Head of caudate nucleus (tissue), 42 donors: ENCODE results near the gene AK5.
"Not testable (repeated sequence)": the region's sequence is repeated elsewhere in the genome, so short reads cannot be mapped to it uniquely, and the experiment has no call there.

Experiments
- DNase-seq, 42 donors: peaks; one replicate each; pipeline versions ENCODE4 v3.0.0 to v3.0.0-alpha.2; 2020 to 2021; ENCODE audit warnings: mixed read lengths in 7 of 42
- intact Hi-C: fragments of 100-400 bp; cut with DNase I; formaldehyde crosslinking; loops from one replicate; pipeline ENCODE4 v1.15.0; 2022

The AK5 gene

DNA sequence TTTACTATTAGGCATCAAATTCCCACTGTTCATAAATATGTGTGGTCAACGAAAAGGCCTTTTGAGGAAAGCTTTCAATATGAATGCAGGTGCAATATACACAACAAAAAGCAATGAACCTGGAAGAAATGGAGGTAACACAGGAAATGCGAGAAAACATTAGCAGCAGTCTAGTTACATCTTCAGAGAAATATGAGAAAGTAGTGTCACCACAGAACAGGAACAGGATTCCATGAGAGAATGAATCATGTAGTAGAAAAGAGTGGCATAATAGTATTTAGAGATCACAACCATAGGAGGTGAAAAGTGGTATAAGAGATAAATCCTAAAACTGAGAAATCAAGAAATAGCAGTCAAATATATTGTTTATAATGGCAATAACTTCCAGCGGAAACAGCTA, 103.7 kb downstream of the AK5 start:
- DNase-seq, result no peak
- intact Hi-C loops, result no loop called here

- no peak for DNase-seq
- intact Hi-C loops, result no loop called here
Measured at GRCh38 chr1:77386276-77386675, 104.5 kb downstream of the AK5 start.

DNA sequence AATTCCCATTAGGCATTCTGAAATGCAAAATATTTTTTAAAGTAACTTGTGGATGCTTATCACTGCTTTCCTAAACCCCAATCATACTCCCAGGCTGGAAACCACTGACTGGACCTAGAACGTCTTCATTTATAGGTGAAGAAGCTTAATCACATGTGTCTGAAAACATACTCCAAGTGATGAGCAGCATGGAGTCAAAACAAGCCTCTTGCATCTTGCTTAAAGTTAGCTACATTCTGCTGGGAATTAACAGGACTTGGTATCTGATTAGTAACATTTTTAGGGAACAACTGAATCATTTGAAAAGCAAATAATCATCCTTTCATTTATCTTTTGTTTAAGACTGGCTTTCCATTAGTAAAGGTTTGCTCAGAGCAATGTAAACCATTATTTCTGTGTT, 105.7 kb downstream of the AK5 start:
- intact Hi-C loops, result no loop called here
- no peak for DNase-seq

- no peak for DNase-seq
- intact Hi-C loops, result no loop called here
Measured at GRCh38 chr1:77388661-77389060, 106.8 kb downstream of the AK5 start.

GRCh38 chr1:77392486-77392885, 110.7 kb downstream of the AK5 start:
- no peak for DNase-seq

DNA sequence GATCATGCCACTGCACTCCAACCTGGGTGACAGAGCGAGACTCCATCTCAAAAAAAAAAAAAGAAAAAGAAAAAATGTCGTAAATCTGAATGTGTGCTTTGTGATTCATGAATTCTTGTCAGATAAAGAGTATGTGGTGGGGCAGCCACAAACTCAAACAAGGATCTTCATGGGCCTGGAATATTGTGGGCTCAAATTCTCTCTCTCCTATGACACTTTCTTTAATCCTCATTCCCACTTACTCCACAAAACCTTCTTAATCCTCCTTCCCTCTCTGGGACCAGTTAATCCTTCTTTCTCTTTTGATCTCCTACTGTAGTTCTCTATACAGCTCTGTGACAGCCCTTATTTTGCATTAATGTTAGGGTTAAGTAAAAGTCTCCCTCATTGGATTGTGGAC, 112.3 kb downstream of the AK5 start:
- intact Hi-C loops, result no loop called here

More at GRCh38 chr1:77392486-77392885, 110.7 kb downstream of the AK5 start:
- intact Hi-C loops, result no loop called here

GRCh38 chr1:77395051-77395450, 113.2 kb downstream of the AK5 start:
- DNase-seq, result no peak
- intact Hi-C loops, result loop anchor here (5.0 kb wide), 1 partner anchor 117 kb away; no protein-coding TSS in a partner anchor

More for the DNA sequence above, 112.3 kb downstream of the AK5 start:
- DNase-seq, result no peak

DNA sequence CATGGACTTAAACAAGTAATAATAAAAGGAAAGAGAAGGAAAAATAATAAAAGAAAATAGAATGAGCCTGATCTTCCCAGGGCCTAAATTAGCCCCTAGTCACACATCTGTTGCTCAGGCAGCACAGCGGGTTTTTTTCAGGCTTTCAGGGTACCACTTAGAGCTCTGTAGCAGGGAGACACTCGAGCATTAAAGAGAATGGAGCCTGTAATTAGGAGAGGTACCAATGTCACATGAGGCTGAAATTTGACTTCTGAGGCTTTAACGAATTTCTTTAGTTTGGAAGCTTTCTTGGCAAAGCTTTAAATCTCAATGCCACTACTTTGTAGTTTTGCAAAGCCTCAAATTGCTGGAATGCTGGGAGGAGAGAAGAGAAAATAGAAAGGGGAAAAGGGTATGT, 116.3 kb downstream of the AK5 start:
- intact Hi-C loops, result loop anchor here (5.0 kb wide), 1 partner anchor 114 kb away; no protein-coding TSS in a partner anchor
- no peak for DNase-seq

DNA sequence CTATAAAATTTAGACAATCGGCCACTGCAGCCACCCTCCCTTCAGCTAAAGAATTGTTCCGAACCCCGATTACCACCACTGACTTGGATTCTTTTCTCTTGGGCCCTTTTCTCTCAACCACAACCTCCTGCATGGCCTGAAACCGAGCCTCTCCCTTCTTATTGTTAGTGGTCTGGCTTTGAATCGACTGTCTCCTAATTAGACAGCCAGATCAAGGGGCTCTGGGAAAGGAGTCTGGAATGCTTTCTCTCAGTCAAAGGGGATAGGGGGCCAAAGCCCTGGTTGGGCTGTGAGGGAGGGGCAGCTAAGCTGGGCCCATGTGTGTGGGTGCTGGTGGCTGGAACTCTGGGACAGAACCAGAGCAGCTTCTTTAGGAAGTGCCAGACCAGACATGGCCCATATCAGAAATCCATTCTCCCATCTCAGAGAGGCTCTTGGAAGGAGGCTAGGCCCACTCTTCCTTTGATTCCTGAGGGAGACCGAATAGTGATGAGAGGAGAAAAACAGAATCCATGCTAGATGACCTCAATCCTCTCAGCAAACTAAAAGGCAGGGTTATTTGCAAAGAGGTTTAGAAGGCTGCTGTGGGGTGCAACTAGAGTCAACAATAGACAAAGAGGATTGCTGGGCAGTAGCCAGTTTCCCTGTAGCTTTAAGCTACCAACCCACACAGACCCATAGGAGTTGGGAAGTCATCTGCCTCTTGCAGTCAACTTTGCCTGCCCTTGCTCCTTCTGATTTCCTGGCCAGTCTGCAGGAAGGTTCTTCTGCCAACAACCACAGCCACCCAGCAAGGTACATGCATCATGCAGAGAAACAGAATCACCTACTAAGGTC, 117.6 kb downstream of the AK5 start:
- DNase-seq, result peak in 38 of 42 donors; percentile 20 to 90 (median 71)
- intact Hi-C loops, result loop anchor here (5.0 kb wide), 1 partner anchor 113 kb away; no protein-coding TSS in a partner anchor

- DNase-seq, result no peak
Measured at GRCh38 chr1:77400781-77401180, 119.0 kb downstream of the AK5 start.

DNA sequence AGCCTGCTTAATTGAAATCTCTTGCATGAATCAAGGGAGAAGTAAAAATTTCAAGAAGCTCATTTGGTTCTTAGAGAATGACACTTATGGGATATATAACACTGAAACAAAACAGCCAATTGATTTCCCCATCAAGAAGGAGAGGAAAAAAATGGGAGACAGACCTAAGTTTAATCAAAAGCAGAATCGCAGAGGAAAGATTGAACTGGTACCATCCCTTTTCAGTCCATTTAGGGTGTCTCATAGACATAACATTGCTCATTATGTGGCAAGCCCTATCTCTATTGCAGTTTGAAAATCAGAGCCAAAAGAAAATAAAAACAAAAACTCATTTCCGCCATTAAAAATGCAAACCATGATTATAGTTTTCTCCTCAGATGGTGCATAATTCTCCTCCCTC, 119.6 kb downstream of the AK5 start:
- intact Hi-C loops, result no loop called here
- DNase-seq, result no peak

More at GRCh38 chr1:77400781-77401180, 119.0 kb downstream of the AK5 start:
- intact Hi-C loops, result no loop called here

- peak in 5 of 42 donors; percentile 27 to 43 (median 35) for DNase-seq
- intact Hi-C loops, result no loop called here
Measured at GRCh38 chr1:77405186-77405585, 123.4 kb downstream of the AK5 start.

DNA sequence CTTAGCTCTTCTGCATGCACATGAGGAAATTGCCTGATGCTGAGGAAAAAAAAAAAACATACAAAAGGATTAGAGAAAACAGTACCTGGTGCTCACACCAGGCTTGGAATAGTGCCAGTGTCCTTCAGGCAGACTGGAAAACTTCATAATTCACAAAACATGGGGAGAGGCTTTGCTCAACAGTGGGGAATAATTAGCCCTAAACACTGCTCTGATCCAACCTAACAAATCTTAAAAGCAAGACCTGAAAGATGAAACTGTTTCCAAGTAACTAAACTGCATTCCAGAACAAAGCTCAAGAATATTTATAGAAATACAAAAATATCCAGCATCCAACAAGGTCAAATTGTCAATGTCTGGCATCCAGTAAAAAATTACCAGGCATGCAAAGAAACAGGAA, 124.8 kb downstream of the AK5 start:
- intact Hi-C loops, result no loop called here
- DNase-seq, result no peak

- intact Hi-C loops, result no loop called here
- DNase-seq, result no peak
Measured at GRCh38 chr1:77407738-77408375, 126.0 kb downstream of the AK5 start.

GRCh38 chr1:77408933-77409332, 127.1 kb downstream of the AK5 start:
- intact Hi-C loops, DNase-seq: not testable (repeated sequence)

- intact Hi-C loops, result no loop called here
Measured at GRCh38 chr1:77412069-77412819, 130.4 kb downstream of the AK5 start.

GRCh38 chr1:77412820-77413530, 131.2 kb downstream of the AK5 start:
- DNase-seq, result no peak
- intact Hi-C loops, result no loop called here

More at GRCh38 chr1:77412069-77412819, 130.4 kb downstream of the AK5 start:
- DNase-seq, result peak in 1 of 42 donors; percentile 14

DNA sequence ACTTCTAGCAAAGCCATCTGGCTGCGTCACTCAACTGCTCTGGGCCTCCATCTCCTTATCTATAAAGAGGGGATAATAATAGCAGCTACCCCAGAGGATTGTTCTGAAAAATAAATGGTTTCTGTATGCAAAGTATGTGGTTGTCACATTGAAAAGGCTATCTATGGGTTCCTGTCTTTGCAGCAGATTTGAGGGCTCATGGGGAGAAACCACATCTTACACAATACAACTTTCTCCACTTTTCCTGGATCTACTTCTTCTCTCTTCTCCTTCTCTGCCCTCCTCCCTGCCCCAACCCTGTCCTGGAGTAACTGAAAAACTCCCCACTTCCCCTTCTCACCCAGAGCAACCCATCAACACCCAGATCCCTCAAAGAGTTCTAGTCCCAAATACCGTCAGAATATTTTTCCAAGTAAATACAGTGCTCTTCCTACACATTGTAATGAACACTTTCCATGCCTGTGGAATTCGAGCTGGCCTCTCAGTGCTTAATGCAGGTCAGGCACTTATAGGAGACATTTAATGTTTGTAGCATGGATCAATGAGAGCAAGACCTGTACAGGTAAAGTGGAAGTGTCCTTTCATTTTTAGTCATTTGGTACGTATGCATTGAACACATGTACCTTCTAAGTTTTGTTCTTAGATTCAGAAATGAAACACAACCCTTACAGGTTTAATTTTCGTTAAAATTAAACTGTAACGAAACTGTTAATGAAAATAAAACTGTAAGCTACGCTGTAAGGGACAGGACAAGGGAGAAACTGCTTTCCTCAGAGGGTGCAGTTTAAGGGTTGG, 131.9 kb downstream of the AK5 start:
- DNase-seq, result no peak

More for the DNA sequence above, 131.9 kb downstream of the AK5 start:
- intact Hi-C loops, result no loop called here
